Activated naive CD8-positive, alpha-beta T cell treated with anti-CD3 and anti-CD28 coated beads, Interleukin-2, amount 10 ng/mL, durations not matched to agents 7 days and 5 days (primary cell): ENCODE measurements around the gene BARX2. TPM values are rescaled to one million over a fixed set of nuclear protein-coding genes. Genes with fewer than 3 reads are reported as not detected.

Experiments used
- ATAC-seq: fragments of 150-1000 bp; cut with Tn5 transposase; one replicate; pipeline ENCODE4 v1.10.0; 2021; ENCODE audit warnings: low read depth, moderate library complexity
- POLR2A ChIA-PET: fragments of 350-600 bp; sonication (Branson Sonifier 250); formaldehyde crosslinking; loops from one replicate; lab custom pipeline; 2021; ENCODE audit warnings: antibody characterized with exemption; lab: Charles Lee
- DNase-seq: peaks from one replicate; pipeline ENCODE4 v3.0.0; 2021
- H3K27ac Mint-ChIP-seq: one replicate; pipeline ENCODE4 v1.8.0; 2022; ENCODE audit warnings: mild to moderate bottlenecking, mixed read lengths
- H3K27me3 Mint-ChIP-seq: one replicate; pipeline ENCODE4 v1.8.0; 2022; ENCODE audit warnings: mild to moderate bottlenecking, moderate library complexity, mixed read lengths
- H3K36me3 Mint-ChIP-seq: one replicate; pipeline ENCODE4 v1.8.0; 2021; ENCODE audit warnings: mild to moderate bottlenecking, mixed read lengths
- H3K4me1 Mint-ChIP-seq: one replicate; pipeline ENCODE4 v1.8.0; 2021; ENCODE audit warnings: mixed read lengths
- H3K4me3 Mint-ChIP-seq: one replicate; pipeline ENCODE4 v1.8.0; 2022; ENCODE audit warnings: mild to moderate bottlenecking, moderate library complexity, mixed read lengths
- H3K9me3 Mint-ChIP-seq: one replicate; pipeline ENCODE4 v1.8.0; 2021; ENCODE audit warnings: mixed read lengths
- total RNA-seq, 2 experiments: library from RNA; stranded (reverse); gene quantifications; one replicate each; pipeline ENCODE4 v1.2.3, GENCODE V29; 2021

Gene BARX2
- total RNA-seq, 2 experiments from 2014 or later, result not detected

- H3K36me3 Mint-ChIP-seq, result no peaks in the 10 kb centered on the region
- no peaks in the 10 kb centered on the region for H3K4me1 Mint-ChIP-seq
- H3K27ac Mint-ChIP-seq, result no peak overlapping the region
- ATAC-seq, result no peak
- H3K27me3 Mint-ChIP-seq, result peaks cover 9% of the 10 kb centered on the region
- no peak overlapping the region for H3K4me3 Mint-ChIP-seq
- H3K9me3 Mint-ChIP-seq, result no peaks in the 10 kb centered on the region
- no peak for DNase-seq
- POLR2A ChIA-PET, result no interaction called here
Measured at GRCh38 chr11:129426038-129426437, 50.4 kb downstream of the BARX2 start.

- POLR2A ChIA-PET, result no interaction called here
- H3K9me3 Mint-ChIP-seq, result peaks cover 1% of the 10 kb centered on the region
- peaks cover 9% of the 10 kb centered on the region for H3K27me3 Mint-ChIP-seq
- H3K4me1 Mint-ChIP-seq, result no peaks in the 10 kb centered on the region
- no peak overlapping the region for H3K4me3 Mint-ChIP-seq
- H3K36me3 Mint-ChIP-seq, result no peaks in the 10 kb centered on the region
- no peak overlapping the region for H3K27ac Mint-ChIP-seq
- ATAC-seq (no peak), DNase-seq (no peak)
Measured at GRCh38 chr11:129426776-129427175, 51.1 kb downstream of the BARX2 start.

- Mint-ChIP-seq H3K27ac (no peak overlapping the region), H3K9me3 (peaks cover 1% of the 10 kb centered on the region), H3K4me3 (no peak overlapping the region), H3K36me3 (no peaks in the 10 kb centered on the region), H3K4me1 (no peaks in the 10 kb centered on the region), H3K27me3 (peaks cover 6% of the 10 kb centered on the region)
- DNase-seq (no peak), ATAC-seq (no peak)
- POLR2A ChIA-PET, result no interaction called here
Measured at GRCh38 chr11:129427376-129427775, 51.7 kb downstream of the BARX2 start.

- Mint-ChIP-seq H3K4me1 (no peaks in the 10 kb centered on the region), H3K4me3 (no peak overlapping the region), H3K9me3 (peaks cover 1% of the 10 kb centered on the region), H3K36me3 (no peaks in the 10 kb centered on the region), H3K27me3 (peaks cover 5% of the 10 kb centered on the region), H3K27ac (no peak overlapping the region)
- no peak for DNase-seq
- ATAC-seq, result no peak
- POLR2A ChIA-PET, result no interaction called here
Measured at GRCh38 chr11:129427816-129428406, 52.3 kb downstream of the BARX2 start.

- Mint-ChIP-seq H3K9me3 (peaks cover 1% of the 10 kb centered on the region), H3K4me1 (no peaks in the 10 kb centered on the region), H3K36me3 (no peaks in the 10 kb centered on the region), H3K27ac (no peak overlapping the region), H3K4me3 (no peak overlapping the region), H3K27me3 (peaks cover 5% of the 10 kb centered on the region)
- DNase-seq, result no peak
- POLR2A ChIA-PET, result no interaction called here
- ATAC-seq, result no peak
Measured at GRCh38 chr11:129428557-129428956, 52.9 kb downstream of the BARX2 start.

- POLR2A ChIA-PET, result no interaction called here
- ATAC-seq, result no peak
- Mint-ChIP-seq H3K27me3 (peaks cover 2% of the 10 kb centered on the region), H3K27ac (no peak overlapping the region), H3K9me3 (peaks cover 1% of the 10 kb centered on the region), H3K4me3 (no peak overlapping the region), H3K4me1 (no peaks in the 10 kb centered on the region), H3K36me3 (no peaks in the 10 kb centered on the region)
- no peak for DNase-seq
Measured at GRCh38 chr11:129434641-129435498, 59.2 kb downstream of the BARX2 start.

- DNase-seq, result no peak
- Mint-ChIP-seq H3K27ac (no peak overlapping the region), H3K9me3 (peaks cover 1% of the 10 kb centered on the region), H3K4me1 (no peaks in the 10 kb centered on the region), H3K4me3 (no peak overlapping the region), H3K36me3 (no peaks in the 10 kb centered on the region), H3K27me3 (peaks cover 2% of the 10 kb centered on the region)
- no peak for ATAC-seq
- POLR2A ChIA-PET, result no interaction called here
Measured at GRCh38 chr11:129435499-129436245, 60.0 kb downstream of the BARX2 start.

- Mint-ChIP-seq H3K4me1 (no peaks in the 10 kb centered on the region), H3K36me3 (no peaks in the 10 kb centered on the region), H3K9me3 (no peaks in the 10 kb centered on the region), H3K27me3 (peaks cover 2% of the 10 kb centered on the region), H3K4me3 (no peak overlapping the region), H3K27ac (no peak overlapping the region)
- POLR2A ChIA-PET, result no interaction called here
- DNase-seq (no peak), ATAC-seq (no peak)
Measured at GRCh38 chr11:129436573-129436972, 60.9 kb downstream of the BARX2 start.

- Mint-ChIP-seq H3K27me3 (peaks cover 2% of the 10 kb centered on the region), H3K27ac (no peak overlapping the region), H3K4me3 (no peak overlapping the region), H3K36me3 (no peaks in the 10 kb centered on the region), H3K9me3 (no peaks in the 10 kb centered on the region), H3K4me1 (no peaks in the 10 kb centered on the region)
- no peak for ATAC-seq
- DNase-seq, result no peak
- POLR2A ChIA-PET, result no interaction called here
Measured at GRCh38 chr11:129440028-129440713, 64.5 kb downstream of the BARX2 start.

- POLR2A ChIA-PET, result no interaction called here
- H3K4me3 Mint-ChIP-seq, result no peak overlapping the region
- peaks cover 5% of the 10 kb centered on the region for H3K27me3 Mint-ChIP-seq
- no peaks in the 10 kb centered on the region for H3K9me3 Mint-ChIP-seq
- H3K4me1 Mint-ChIP-seq, result no peaks in the 10 kb centered on the region
- H3K27ac Mint-ChIP-seq, result no peak overlapping the region
- no peaks in the 10 kb centered on the region for H3K36me3 Mint-ChIP-seq
- DNase-seq, result no peak
- no peak for ATAC-seq
Measured at GRCh38 chr11:129442171-129442570, 66.5 kb downstream of the BARX2 start.

- peaks cover 7% of the 10 kb centered on the region for H3K27me3 Mint-ChIP-seq
- H3K4me1 Mint-ChIP-seq, result no peaks in the 10 kb centered on the region
- POLR2A ChIA-PET, result no interaction called here
- H3K36me3 Mint-ChIP-seq, result no peaks in the 10 kb centered on the region
- no peak for ATAC-seq
- DNase-seq, result no peak
- H3K9me3 Mint-ChIP-seq, result no peaks in the 10 kb centered on the region
- H3K4me3 Mint-ChIP-seq, result no peak overlapping the region
- H3K27ac Mint-ChIP-seq, result no peak overlapping the region
Measured at GRCh38 chr11:129443276-129443675, 67.6 kb downstream of the BARX2 start.

- Mint-ChIP-seq H3K9me3 (no peaks in the 10 kb centered on the region), H3K4me1 (no peaks in the 10 kb centered on the region), H3K27me3 (peaks cover 7% of the 10 kb centered on the region), H3K27ac (no peak overlapping the region), H3K36me3 (no peaks in the 10 kb centered on the region), H3K4me3 (no peak overlapping the region)
- no peak for DNase-seq
- ATAC-seq, result no peak
- POLR2A ChIA-PET, result no interaction called here
Measured at GRCh38 chr11:129444274-129444673, 68.6 kb downstream of the BARX2 start.

GRCh38 chr11:129445226-129445625 lies 69.6 kb downstream of the BARX2 start:
- DNase-seq (no peak), ATAC-seq (no peak)
- Mint-ChIP-seq H3K36me3 (no peaks in the 10 kb centered on the region), H3K27ac (no peak overlapping the region), H3K27me3 (peaks cover 7% of the 10 kb centered on the region), H3K9me3 (peaks cover 1% of the 10 kb centered on the region), H3K4me3 (no peak overlapping the region), H3K4me1 (no peaks in the 10 kb centered on the region)
- POLR2A ChIA-PET, result no interaction called here
